Neuronal stem cell (in vitro differentiated cells): Measurements from ENCODE around the gene GMCL1.

ENCODE experiments used
- DNase-seq: peaks from one replicate; pipeline ENCODE4 v3.0.0-alpha.2; 2013; ENCODE audit warnings: low spot score
- H2AFZ ChIP-seq: one replicate; pipeline ENCODE4 v1.6.1; 2013; ENCODE audit warnings: mild to moderate bottlenecking, low read length, inconsistent platforms
- H2AK5ac ChIP-seq: 2 replicates; pipeline ENCODE4 v1.6.1; 2013; ENCODE audit warnings: low read depth, mild to moderate bottlenecking, inconsistent platforms, low read length, moderate library complexity, mixed read lengths
- H2BK120ac ChIP-seq: 2 replicates; pipeline ENCODE4 v1.6.1; 2013; ENCODE audit warnings: low read depth, mild to moderate bottlenecking, inconsistent platforms, low read length, moderate library complexity, mixed read lengths
- H2BK12ac ChIP-seq: one replicate; pipeline ENCODE4 v1.6.1; 2013; ENCODE audit warnings: low read length, inconsistent platforms
- H2BK15ac ChIP-seq: 2 replicates; pipeline ENCODE4 v1.6.1; 2013; ENCODE audit warnings: mild to moderate bottlenecking, low read length, inconsistent platforms, mixed read lengths
- H2BK5ac ChIP-seq: one replicate; pipeline ENCODE4 v1.6.1; 2013; ENCODE audit warnings: inconsistent platforms, mild to moderate bottlenecking, low read length, moderate library complexity
- H3K14ac ChIP-seq: one replicate; pipeline ENCODE4 v1.6.1; 2013; ENCODE audit warnings: low read length, inconsistent platforms
- H3K18ac ChIP-seq: 2 replicates; pipeline ENCODE4 v1.6.1; 2013; ENCODE audit warnings: low read length, inconsistent platforms
- H3K23ac ChIP-seq: 2 replicates; pipeline ENCODE4 v1.6.1; 2013; ENCODE audit warnings: low read depth, mild to moderate bottlenecking, mixed read lengths, low read length, inconsistent platforms; ENCODE audit not compliant: poor library complexity
- H3K27ac ChIP-seq: replicated peaks from 3 replicates; pipeline ENCODE4 v1.5.1; 2013; ENCODE audit warnings: low read length, inconsistent platforms
- H3K27me3 ChIP-seq, 3 experiments: 2 replicates each; pipeline ENCODE4 v1.6.1; 2013; ENCODE audit warnings: low read length in 3 of 3, mild to moderate bottlenecking in 2 of 3, inconsistent platforms in 1 of 3, low read depth in 1 of 3, mixed read lengths in 1 of 3, moderate library complexity in 1 of 3; ENCODE audit not compliant: control insufficient read depth in 3 of 3, insufficient read depth in 3 of 3
- H3K36me3 ChIP-seq, 2 donors: replicated peaks in 1 of 2; 2 replicates each; pipeline ENCODE4 v1.6.1; 2013; ENCODE audit warnings: low read length in 2 of 2; ENCODE audit not compliant: control insufficient read depth in 2 of 2, insufficient read depth in 2 of 2
- H3K4ac ChIP-seq: 2 replicates; pipeline ENCODE4 v1.6.1; 2013; ENCODE audit warnings: inconsistent platforms, mild to moderate bottlenecking, low read length, moderate library complexity
- H3K4me1 ChIP-seq, 2 donors: 1 replicate in 1 of 2; 2 replicates in 1 of 2; pipeline ENCODE4 v1.6.1; 2013; ENCODE audit warnings: low read length in 2 of 2, low read depth in 1 of 2; ENCODE audit not compliant: control insufficient read depth in 2 of 2, insufficient read depth in 1 of 2
- H3K4me2 ChIP-seq: one replicate; pipeline ENCODE4 v1.6.1; 2013; ENCODE audit warnings: mild to moderate bottlenecking, low read length, inconsistent platforms; ENCODE audit not compliant: insufficient read depth, poor library complexity, severe bottlenecking
- H3K4me3 ChIP-seq, 2 donors: 2 replicates each; pipeline ENCODE4 v1.5.1; 2013; ENCODE audit warnings: low read length in 2 of 2, mild to moderate bottlenecking in 2 of 2, inconsistent platforms in 1 of 2, moderate library complexity in 1 of 2
- H3K79me1 ChIP-seq: one replicate; pipeline ENCODE4 v1.6.1; 2013; ENCODE audit warnings: low read depth, mild to moderate bottlenecking, inconsistent platforms, low read length, moderate library complexity
- H3K9ac ChIP-seq: one replicate; pipeline ENCODE4 v1.6.1; 2013; ENCODE audit warnings: mild to moderate bottlenecking, low read depth, low read length, inconsistent platforms; ENCODE audit not compliant: poor library complexity
- H3K9me3 ChIP-seq, 2 donors: replicated peaks in 1 of 2; 2 replicates each; pipeline versions ENCODE3 to v1.6.1; 2013; ENCODE audit warnings: low read length in 2 of 2, mild to moderate bottlenecking in 2 of 2, inconsistent platforms in 1 of 2, low read depth in 1 of 2, mixed read lengths in 1 of 2, moderate library complexity in 1 of 2; ENCODE audit not compliant: control insufficient read depth in 2 of 2, insufficient read depth in 1 of 2
- H4K8ac ChIP-seq: one replicate; pipeline ENCODE4 v1.6.1; 2013; ENCODE audit warnings: low read depth, mild to moderate bottlenecking, inconsistent platforms, low read length, moderate library complexity
- H4K91ac ChIP-seq: one replicate; pipeline ENCODE4 v1.6.1; 2013; ENCODE audit warnings: low read length, low read depth, mild to moderate bottlenecking, inconsistent platforms; ENCODE audit not compliant: poor library complexity
- WGBS, 2 donors: extraction: QIAGEN DNeasy Blood & Tissue Kit; methylation state at CpG; one replicate each; pipeline ENCODE4 v1.1.7; 2013; ENCODE audit warnings: missing lambda C conversion rate in 2 of 2, mixed read lengths in 1 of 2; ENCODE audit not compliant: insufficient read length in 2 of 2, insufficient replicate concordance in 1 of 2; ENCODE audit errors: extremely low coverage in 2 of 2; 5-methylcytosine and 5-hydroxymethylcytosine counted together

Gene GMCL1

DNA sequence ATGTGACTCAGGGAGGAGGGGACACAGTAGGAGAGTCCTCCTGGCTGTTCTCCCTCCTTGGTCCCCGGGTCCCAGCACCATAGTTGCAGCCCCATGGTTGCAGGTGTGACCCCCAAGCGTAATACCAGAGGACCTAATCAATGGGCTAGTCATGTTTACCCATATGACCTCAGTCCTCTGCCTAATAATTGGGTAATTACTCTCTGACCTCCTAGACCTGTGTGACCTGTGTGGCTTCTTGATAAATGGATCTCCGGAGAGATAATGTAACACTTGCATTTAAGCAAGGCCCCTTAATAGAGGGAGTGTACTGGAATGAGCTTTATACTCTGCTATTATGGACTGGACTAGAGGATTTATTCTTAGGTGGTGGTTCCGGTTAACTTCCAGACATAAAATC lies 32.2 kb upstream of the GMCL1 start:
- Histone ChIP-seq H3K14ac (no peak overlapping the region), H3K23ac (no peak overlapping the region), H4K91ac (no peak overlapping the region), H3K79me1 (no peaks in the 10 kb centered on the region), H2BK15ac (no peak overlapping the region), H3K18ac (no peak overlapping the region), H2BK12ac (no peak overlapping the region), H3K27ac (no peak overlapping the region), H2AFZ (no peak overlapping the region), H2BK120ac (no peak overlapping the region), H3K4me3 (no peak overlapping the region), H3K27me3 (peaks cover 0 to 26% (median 0%) of the 10 kb centered on the region in 3 experiments), H3K4me1 (peaks cover 11 to 17% of the 10 kb centered on the region in 2 donors), H2AK5ac (no peak overlapping the region), H3K9me3 (no peaks in the 10 kb centered on the region), H4K8ac (no peak overlapping the region), H3K36me3 (no peaks in the 10 kb centered on the region), H2BK5ac (no peak overlapping the region), H3K9ac (no peak overlapping the region), H3K4ac (no peak overlapping the region), H3K4me2 (no peak overlapping the region)
- no CpG with 5 or more reads among the region's 4 CpGs for WGBS, 2 donors
- DNase-seq: no peak

DNA sequence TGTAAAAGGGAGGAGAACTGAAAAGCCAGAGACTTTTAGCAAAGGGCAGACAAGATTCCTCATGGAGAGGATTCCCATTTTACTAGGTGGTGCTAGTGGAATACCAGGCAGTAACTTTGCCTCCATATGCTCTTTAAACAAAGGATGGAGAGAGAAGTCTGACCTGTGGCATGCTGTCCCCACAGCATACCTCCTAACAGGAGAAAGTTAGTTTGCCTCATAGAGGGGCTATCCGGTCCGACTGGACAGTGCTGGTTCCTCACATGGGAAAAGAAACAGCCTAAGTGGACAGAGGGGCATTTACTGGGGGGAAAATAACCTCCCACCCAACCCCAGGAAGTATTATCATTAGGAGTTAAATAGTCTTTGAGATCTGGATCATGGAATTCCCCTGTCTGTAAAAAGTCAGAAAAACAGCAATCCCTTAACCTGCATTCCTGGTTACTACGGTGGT lies 31.6 kb upstream of the GMCL1 start:
- Histone ChIP-seq H3K14ac (no peak overlapping the region), H2BK12ac (no peak overlapping the region), H3K18ac (no peak overlapping the region), H3K4me2 (no peak overlapping the region), H3K27me3 (peaks cover 0 to 26% (median 0%) of the 10 kb centered on the region in 3 experiments), H2BK120ac (no peak overlapping the region), H4K8ac (no peak overlapping the region), H3K9ac (no peak overlapping the region), H3K23ac (no peak overlapping the region), H2AK5ac (no peak overlapping the region), H3K79me1 (no peaks in the 10 kb centered on the region), H3K36me3 (no peaks in the 10 kb centered on the region), H2BK5ac (no peak overlapping the region), H4K91ac (no peak overlapping the region), H3K4me3 (no peak overlapping the region), H3K4me1 (peaks cover 11 to 17% of the 10 kb centered on the region in 2 donors), H3K27ac (no peak overlapping the region), H3K9me3 (no peaks in the 10 kb centered on the region), H2BK15ac (no peak overlapping the region), H3K4ac (no peak overlapping the region), H2AFZ (no peak overlapping the region)
- no CpG with 5 or more reads among the region's 3 CpGs for WGBS, 2 donors
- no peak for DNase-seq

DNA sequence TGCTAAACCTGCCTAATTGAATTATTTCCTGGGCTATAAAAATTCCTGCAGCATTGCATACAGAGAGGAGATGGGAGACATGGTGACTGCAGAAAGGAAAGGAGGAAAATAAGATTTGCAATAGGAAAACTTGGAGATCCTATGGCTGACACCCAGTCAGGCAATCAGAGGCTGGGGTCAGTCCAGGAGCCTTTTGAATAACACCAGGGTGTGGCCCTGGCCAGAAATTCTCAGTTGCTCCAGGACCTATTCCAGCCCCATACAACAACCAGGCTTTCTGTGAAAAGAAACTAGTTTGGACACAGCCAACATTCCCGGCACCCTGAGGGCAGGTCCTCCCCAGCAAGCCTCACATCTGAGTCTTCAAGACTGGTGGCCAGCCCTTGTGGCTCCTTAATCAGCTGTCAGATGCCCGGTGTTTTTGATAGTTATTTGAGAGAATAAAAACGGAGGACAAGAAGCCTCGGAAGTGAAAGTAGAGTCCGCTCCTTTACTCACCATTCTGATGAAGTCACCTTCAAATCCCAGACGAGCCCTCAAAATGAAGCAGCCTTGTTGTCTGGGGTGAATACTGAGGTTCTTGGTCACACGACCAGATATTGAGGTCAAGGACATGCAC lies 31.1 kb upstream of the GMCL1 start:
- H2BK5ac ChIP-seq: no peak overlapping the region
- H2AFZ ChIP-seq: peak overlapping the region; percentile 52
- no peak for DNase-seq
- H3K36me3 ChIP-seq: no peaks in the 10 kb centered on the region
- H3K4me3 ChIP-seq: no peak overlapping the region
- no CpG with 5 or more reads among the region's 7 CpGs for WGBS, 2 donors
- peak overlapping the region; percentile 32 for H3K27ac ChIP-seq
- no peaks in the 10 kb centered on the region for H3K9me3 ChIP-seq
- H4K8ac ChIP-seq: no peak overlapping the region
- no peak overlapping the region for H4K91ac ChIP-seq
- no peak overlapping the region for H3K4me2 ChIP-seq
- H2BK120ac ChIP-seq: no peak overlapping the region
- no peak overlapping the region for H3K23ac ChIP-seq
- no peak overlapping the region for H2AK5ac ChIP-seq
- H3K4me1 ChIP-seq: peaks cover 11 to 17% of the 10 kb centered on the region in 2 donors
- H3K79me1 ChIP-seq: no peaks in the 10 kb centered on the region
- H3K27me3 ChIP-seq: peaks cover 0 to 26% (median 0%) of the 10 kb centered on the region in 3 experiments
- H3K14ac ChIP-seq: no peak overlapping the region
- H3K18ac ChIP-seq: no peak overlapping the region
- H3K4ac ChIP-seq: no peak overlapping the region
- H2BK15ac ChIP-seq: no peak overlapping the region
- H2BK12ac ChIP-seq: no peak overlapping the region
- H3K9ac ChIP-seq: no peak overlapping the region

DNA sequence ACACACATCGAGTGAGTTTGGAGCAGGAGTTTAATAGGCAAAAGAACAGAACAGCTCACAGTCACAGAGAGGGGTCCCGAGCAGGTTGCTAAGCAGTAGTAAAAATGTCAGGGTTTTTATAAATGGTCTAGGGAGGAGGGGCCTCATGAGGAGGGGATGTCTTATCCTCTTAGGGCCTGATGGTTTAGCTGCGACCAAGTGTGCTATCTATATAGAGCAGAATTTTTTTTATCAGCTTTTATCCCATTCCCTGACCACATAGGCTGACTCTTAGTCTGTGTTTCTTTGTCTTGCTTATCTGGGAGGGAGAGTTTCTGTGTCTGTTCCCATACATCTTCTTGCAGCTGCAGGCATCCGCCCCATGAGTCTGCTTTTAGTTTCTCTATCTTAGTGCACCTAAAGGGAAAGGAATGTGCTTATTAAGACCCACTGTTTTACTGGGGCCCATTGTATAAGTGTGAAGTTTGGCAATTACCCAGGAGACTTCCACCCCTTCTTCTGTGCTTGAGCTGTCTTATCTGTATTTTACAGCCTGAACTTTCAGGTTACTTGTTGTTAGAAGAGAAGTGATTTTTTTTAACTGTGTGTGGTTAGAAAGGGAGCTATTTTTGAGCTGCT lies 30.4 kb upstream of the GMCL1 start:
- Histone ChIP-seq H3K79me1 (no peaks in the 10 kb centered on the region), H3K27ac (peak overlapping the region; percentile 32), H3K18ac (no peak overlapping the region), H2BK12ac (no peak overlapping the region), H4K91ac (no peak overlapping the region), H3K4me1 (peaks cover 11 to 17% of the 10 kb centered on the region in 2 donors), H3K4ac (no peak overlapping the region), H2BK5ac (no peak overlapping the region), H4K8ac (no peak overlapping the region), H3K9ac (no peak overlapping the region), H3K14ac (no peak overlapping the region), H3K9me3 (no peaks in the 10 kb centered on the region), H3K27me3 (peaks cover 0 to 26% (median 0%) of the 10 kb centered on the region in 3 experiments), H3K23ac (no peak overlapping the region), H3K4me3 (no peak overlapping the region), H2BK120ac (no peak overlapping the region), H3K36me3 (no peaks in the 10 kb centered on the region), H2BK15ac (no peak overlapping the region), H3K4me2 (no peak overlapping the region), H2AK5ac (no peak overlapping the region), H2AFZ (peak overlapping the region; percentile 52)
- DNase-seq: no peak
- no CpG with 5 or more reads among the region's 4 CpGs for WGBS, 2 donors
